ENCODE results near the gene FCN1. TPM values are rescaled to one million over a fixed set of nuclear protein-coding genes. Genes with fewer than 3 reads are reported as not detected.

The FCN1 gene
- total RNA-seq, 2 donors from 2014 or later = 12.4 to 27.8 TPM

DNA sequence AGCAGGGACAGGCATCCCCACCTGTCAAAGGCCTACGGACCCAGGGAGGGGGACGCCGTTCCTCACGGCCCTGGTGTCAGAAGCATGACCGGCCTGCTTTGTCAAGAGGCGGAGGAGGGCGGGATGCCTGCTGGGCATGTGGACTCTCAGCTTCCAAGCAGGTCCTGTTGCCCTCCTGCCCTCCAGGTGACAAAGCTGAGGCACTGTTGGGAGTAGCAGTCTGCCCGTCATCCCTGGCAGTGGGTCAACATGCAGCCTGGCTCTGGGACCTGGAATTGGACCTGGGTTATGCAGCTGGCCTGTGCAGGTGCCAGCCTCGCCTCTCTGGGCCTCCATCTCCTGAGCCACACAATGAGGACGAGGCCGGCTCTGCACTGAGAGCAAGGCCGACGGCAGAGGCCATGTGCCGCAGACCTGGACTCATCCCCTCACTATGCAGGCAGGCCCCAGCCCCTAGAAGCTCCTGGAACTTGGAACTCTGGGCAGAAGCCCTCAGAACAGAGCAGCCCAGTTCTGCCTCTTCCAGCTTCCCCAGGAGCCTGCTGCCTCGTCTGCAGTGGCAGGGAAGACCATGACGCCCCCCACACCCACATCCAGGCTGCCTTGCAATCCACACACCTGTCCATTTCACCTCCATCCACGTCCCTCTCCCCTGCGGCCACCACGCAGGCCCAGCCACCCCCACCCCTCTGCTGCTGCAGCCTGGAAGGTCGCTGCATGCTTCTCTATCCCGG is 20.8 kb upstream of the FCN1 start:
- no peak overlapping the region for H3K27ac Mint-ChIP-seq
- H3K36me3 Mint-ChIP-seq (ENCODE audit: low read depth) = no peaks in the 10 kb centered on the region
- peaks cover 27% of the 10 kb centered on the region for H3K27me3 Mint-ChIP-seq
- no peaks in the 10 kb centered on the region for H3K9me3 ChIP-seq (ENCODE audit: control insufficient read depth, low read length, poor library complexity, severe bottlenecking)
- DNase-seq (no peak), ATAC-seq (no peak)
- no peaks in the 10 kb centered on the region for H3K4me1 Mint-ChIP-seq
- no peak overlapping the region for H3K4me3 Mint-ChIP-seq

DNA sequence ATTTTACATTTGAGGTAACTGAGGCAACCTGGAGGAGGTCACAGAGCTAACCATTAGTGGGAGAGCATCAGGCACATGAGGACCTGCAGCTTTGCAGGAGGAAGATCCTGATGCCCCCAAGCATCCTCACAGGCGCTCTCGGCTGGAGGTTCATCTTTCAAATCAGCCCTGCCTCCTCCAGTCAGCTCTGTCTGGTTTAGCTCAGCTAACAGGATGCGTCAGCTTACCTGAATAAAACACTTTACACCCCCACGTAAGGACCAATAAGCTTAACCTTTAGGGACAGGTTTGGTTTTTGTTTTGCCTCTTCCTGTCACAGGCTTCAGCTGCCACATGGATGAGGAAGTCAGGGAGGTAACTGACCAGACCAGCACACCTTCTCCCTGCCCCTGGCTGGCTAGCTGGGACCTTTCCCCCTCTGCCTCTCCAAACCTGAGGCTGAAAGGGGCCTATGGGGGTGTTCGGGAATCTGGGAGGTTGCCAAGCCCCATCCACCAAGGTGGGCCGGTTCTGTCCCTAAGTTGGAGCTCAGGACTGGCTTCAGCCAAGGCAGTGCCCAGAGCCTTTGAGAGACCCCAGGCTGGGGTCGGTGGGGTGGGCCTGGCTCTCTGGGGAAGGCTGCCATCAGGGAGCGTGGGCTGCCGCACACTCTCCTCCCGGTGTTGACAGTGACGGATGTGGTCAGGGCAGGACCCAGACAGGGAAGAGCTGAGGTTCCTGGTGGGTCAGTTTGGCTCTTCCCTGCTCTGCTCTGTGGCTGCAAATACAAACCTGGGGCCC is 20.0 kb upstream of the FCN1 start:
- Mint-ChIP-seq H3K27me3 (peaks cover 28% of the 10 kb centered on the region), H3K4me3 (no peak overlapping the region), H3K36me3 (ENCODE audit: low read depth) (no peaks in the 10 kb centered on the region), H3K27ac (no peak overlapping the region), H3K4me1 (no peaks in the 10 kb centered on the region)
- ATAC-seq (no peak), DNase-seq (no peak)
- H3K9me3 ChIP-seq (ENCODE audit: control insufficient read depth, low read length, poor library complexity, severe bottlenecking) = no peaks in the 10 kb centered on the region

DNA sequence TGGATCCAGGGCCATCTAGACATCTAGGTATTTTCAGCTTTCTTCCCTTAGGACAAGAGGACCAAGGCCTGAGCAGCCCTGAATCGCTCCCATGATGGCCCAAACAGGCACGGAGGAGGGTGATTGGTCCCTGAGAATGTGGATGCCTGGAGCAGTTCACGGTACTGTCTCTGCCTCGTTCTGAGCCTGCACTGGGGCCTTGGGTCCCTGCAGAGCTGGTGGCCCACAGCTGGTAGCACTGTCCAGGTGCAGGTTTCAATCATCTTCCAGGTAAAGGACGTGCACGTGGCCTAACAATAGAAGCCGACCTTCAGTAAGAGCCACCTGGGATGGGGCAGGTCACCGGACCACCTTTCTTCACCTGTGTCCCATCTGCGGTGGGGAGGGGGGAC is 19.4 kb upstream of the FCN1 start:
- Mint-ChIP-seq H3K36me3 (ENCODE audit: low read depth) (no peaks in the 10 kb centered on the region), H3K4me3 (no peak overlapping the region), H3K27ac (no peak overlapping the region), H3K4me1 (no peaks in the 10 kb centered on the region), H3K27me3 (peaks cover 34% of the 10 kb centered on the region)
- ATAC-seq (no peak), DNase-seq (no peak)
- no peaks in the 10 kb centered on the region for H3K9me3 ChIP-seq (ENCODE audit: control insufficient read depth, low read length, poor library complexity, severe bottlenecking)

DNA sequence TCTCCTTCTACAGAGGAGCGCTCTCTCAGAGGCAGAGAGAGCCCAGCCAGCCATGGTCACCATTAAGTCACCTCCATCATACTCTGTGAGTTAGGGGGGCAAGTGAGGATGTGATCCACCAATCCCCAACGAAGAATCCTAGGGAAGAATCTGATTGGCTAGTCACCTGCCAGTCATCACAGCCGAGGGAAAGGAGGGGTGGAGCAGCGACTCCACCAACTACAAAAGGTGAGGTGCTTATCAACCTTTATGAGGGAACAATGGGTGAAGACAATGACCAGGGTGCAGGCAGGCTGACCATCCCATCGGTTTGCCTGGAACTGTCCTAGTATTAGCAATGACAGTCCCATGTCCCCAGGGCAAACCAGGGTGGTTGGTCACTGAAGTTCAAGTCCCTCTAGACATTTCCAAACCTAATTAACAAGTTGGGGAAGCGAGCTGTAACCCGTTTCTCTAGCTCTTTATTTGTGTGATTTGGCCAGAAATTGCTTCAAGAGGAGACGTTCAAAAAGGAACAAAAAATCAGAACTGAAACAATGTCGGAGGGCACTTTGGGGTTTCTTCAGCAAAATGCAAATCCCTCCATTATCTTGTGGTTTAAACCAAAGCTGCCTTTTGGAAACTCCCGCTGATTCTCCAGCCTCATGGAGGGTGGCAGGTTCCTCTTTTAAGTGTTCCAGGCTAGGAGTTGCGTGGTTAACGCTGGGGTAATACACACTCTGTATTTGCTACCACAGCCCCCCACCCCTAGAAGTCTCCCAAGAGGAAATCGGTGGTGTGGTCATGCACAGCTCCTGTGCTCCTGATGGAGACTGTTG is 18.8 kb upstream of the FCN1 start:
- no peaks in the 10 kb centered on the region for H3K4me1 Mint-ChIP-seq
- ATAC-seq (peak; percentile 50), DNase-seq (no peak)
- H3K9me3 ChIP-seq (ENCODE audit: control insufficient read depth, low read length, poor library complexity, severe bottlenecking) = no peaks in the 10 kb centered on the region
- peaks cover 40% of the 10 kb centered on the region for H3K27me3 Mint-ChIP-seq
- peaks cover 2% of the 10 kb centered on the region for H3K36me3 Mint-ChIP-seq (ENCODE audit: low read depth)
- H3K27ac Mint-ChIP-seq = no peak overlapping the region
- no peak overlapping the region for H3K4me3 Mint-ChIP-seq

DNA sequence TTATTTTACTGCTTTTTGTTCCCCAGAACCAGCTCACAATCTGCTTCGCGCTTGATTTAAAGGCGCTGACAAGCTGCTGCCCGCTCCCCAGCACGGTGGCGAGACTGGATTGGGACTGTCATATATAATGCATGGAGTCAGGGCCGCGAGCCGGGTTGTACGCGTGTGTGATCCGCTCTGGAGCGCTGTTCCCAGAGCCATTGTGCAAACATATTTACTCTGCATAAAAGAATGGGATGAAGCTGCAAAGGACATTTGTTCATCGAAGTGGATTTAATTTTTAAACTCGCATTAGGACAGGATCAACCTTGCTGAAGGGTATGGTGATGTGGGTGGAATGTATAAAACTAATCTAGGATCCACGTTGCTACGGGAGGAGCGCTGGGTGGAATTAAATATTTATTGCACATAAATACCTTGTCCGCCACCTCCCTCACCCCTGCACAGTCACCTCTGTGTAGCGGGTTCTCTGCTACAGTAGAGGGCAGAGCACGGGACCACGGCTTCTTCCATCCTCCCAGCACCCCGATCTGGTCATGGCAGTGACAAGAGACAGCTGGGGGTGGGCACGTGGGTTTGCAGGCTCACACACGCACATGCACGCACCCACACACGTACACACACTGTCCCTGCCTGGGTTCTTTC is 18.1 kb upstream of the FCN1 start:
- no peak for ATAC-seq
- DNase-seq = no peak
- H3K4me1 Mint-ChIP-seq = no peaks in the 10 kb centered on the region
- H3K27me3 Mint-ChIP-seq = peaks cover 46% of the 10 kb centered on the region
- no peak overlapping the region for H3K27ac Mint-ChIP-seq
- no peak overlapping the region for H3K4me3 Mint-ChIP-seq
- H3K36me3 Mint-ChIP-seq (ENCODE audit: low read depth) = peaks cover 2% of the 10 kb centered on the region
- H3K9me3 ChIP-seq (ENCODE audit: control insufficient read depth, low read length, poor library complexity, severe bottlenecking) = no peaks in the 10 kb centered on the region

DNA sequence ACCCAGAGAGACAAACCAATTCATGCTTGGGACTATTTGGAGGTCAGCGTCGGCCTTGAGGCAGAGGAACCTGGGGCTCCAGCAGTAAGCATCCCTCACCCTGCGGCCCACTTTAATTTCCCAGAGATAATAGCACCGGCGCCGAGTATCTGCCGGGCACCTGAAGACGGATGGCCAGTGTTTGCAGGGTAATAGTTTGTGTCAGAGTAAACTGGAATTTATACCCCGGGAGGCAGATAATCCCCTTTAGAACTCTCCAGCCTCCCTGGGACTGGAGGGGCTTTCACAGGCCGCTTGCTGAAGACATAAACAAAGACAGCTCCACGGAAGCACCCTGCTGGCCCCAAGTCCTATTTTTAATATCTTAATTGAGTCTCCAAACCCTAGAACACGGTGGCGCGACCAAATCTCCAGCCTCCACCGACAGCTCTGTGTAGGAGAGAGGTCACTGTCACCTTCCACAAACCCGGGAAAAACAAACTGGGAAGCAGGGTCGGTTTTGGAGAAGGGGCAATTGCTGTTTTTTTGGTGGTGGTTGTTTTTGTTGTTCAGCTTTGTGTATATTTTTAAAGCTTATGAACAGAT is 17.4 kb upstream of the FCN1 start:
- Mint-ChIP-seq H3K36me3 (ENCODE audit: low read depth) (peaks cover 2% of the 10 kb centered on the region), H3K27me3 (peaks cover 40% of the 10 kb centered on the region), H3K27ac (no peak overlapping the region), H3K4me3 (no peak overlapping the region), H3K4me1 (no peaks in the 10 kb centered on the region)
- ATAC-seq (no peak), DNase-seq (no peak)
- H3K9me3 ChIP-seq (ENCODE audit: control insufficient read depth, low read length, poor library complexity, severe bottlenecking) = no peaks in the 10 kb centered on the region

DNA sequence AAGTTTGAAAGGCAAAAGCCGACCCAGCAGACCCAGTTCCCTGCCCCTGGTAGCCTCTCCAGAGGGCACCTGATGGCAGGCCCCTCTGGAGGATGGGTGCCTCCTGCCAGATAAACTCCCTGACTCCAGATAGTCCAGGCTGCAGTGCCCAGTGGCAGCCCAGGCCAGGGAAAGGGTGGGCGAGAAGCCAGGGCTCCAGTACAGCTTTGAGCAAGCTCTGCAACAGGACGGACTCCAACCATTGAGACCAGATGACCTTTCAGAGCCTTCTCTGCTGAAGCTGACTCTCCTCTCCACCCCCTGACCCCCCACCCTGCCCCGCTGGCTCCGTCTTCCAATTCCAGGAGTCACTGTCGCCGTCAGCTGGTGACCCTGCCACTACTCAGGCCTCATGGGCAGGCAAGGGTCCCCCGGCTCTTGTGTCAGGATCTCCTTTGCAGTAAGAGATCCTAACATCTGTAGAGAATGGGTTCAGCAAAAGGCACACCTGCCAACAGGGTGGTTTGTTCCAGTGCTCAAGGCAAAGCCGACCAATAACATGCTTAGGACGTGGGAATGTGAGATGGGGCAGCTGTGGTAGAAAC is 15.5 kb upstream of the FCN1 start:
- Mint-ChIP-seq H3K36me3 (ENCODE audit: low read depth) (peaks cover 2% of the 10 kb centered on the region), H3K27me3 (peaks cover 39% of the 10 kb centered on the region), H3K4me1 (no peaks in the 10 kb centered on the region), H3K27ac (no peak overlapping the region), H3K4me3 (no peak overlapping the region)
- no peak for DNase-seq
- no peak for ATAC-seq
- H3K9me3 ChIP-seq (ENCODE audit: control insufficient read depth, low read length, poor library complexity, severe bottlenecking) = no peaks in the 10 kb centered on the region

DNA sequence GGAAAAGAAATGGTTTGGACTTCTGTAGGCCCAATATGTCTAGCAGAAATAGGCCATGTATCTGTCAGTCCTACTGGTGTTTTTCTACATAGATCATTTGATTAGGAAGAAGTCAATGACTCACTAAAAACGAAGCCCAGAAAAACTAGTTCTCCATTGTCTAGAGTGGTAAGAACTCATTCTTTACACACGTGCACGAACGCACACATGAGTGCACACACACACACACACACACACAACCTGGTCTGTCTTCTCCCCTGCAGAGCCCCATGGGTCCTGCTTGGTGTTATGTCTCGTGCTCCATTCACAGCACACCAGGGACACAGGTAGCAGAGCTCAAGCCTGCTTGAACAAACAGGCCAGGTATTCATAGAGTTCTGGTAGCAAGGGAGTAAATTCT is 14.9 kb upstream of the FCN1 start:
- H3K27me3 Mint-ChIP-seq = peaks cover 39% of the 10 kb centered on the region
- DNase-seq (no peak), ATAC-seq (no peak)
- peaks cover 2% of the 10 kb centered on the region for H3K36me3 Mint-ChIP-seq (ENCODE audit: low read depth)
- H3K9me3 ChIP-seq (ENCODE audit: control insufficient read depth, low read length, poor library complexity, severe bottlenecking) = no peaks in the 10 kb centered on the region
- no peak overlapping the region for H3K27ac Mint-ChIP-seq
- H3K4me3 Mint-ChIP-seq = no peak overlapping the region
- no peaks in the 10 kb centered on the region for H3K4me1 Mint-ChIP-seq

DNA sequence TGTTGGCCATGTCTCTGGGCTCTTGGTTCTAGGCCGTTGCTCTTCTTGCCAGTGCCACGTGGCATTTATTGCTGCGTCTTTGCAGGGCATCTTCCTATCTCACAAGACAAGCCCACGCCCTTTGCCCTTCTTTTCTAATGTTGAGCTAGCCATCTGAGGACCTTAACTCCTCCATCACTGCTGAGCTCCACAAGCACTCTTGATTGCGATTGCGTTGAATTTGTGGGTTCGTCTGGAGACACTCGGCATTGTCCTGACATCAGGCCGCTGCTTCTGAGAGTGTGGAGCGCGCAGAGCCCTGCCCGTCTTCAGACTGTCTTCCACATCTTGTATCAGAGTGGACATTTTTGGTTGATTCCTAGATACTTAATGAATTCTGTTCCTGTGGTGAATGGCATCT is 14.5 kb upstream of the FCN1 start:
- no peak for DNase-seq
- Mint-ChIP-seq H3K36me3 (ENCODE audit: low read depth) (peaks cover 2% of the 10 kb centered on the region), H3K4me3 (no peak overlapping the region), H3K27me3 (peaks cover 39% of the 10 kb centered on the region), H3K4me1 (no peaks in the 10 kb centered on the region), H3K27ac (no peak overlapping the region)
- H3K9me3 ChIP-seq (ENCODE audit: control insufficient read depth, low read length, poor library complexity, severe bottlenecking) = no peaks in the 10 kb centered on the region
- ATAC-seq = no peak

DNA sequence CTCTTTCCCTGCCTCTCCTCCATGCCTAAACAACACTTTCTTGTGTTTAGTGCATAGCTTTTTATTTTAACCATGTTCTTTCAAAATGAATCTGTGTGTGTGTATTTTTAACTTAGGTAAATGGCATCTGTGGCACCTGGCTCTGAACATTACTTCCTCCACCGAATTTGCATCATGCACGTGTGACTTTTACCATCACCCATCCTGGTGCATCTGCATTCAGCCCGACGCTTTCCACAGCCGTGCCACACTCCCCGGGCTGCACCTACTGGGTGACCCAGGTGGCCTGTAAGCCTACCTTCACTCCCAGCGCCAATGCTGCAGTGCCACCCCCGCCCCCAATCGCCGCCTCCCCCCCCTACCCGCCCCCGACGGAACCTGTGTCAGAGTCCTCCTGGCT is 12.7 kb upstream of the FCN1 start:
- no peaks in the 10 kb centered on the region for H3K9me3 ChIP-seq (ENCODE audit: control insufficient read depth, low read length, poor library complexity, severe bottlenecking)
- H3K27ac Mint-ChIP-seq = no peak overlapping the region
- H3K4me3 Mint-ChIP-seq = no peak overlapping the region
- peaks cover 2% of the 10 kb centered on the region for H3K36me3 Mint-ChIP-seq (ENCODE audit: low read depth)
- peaks cover 38% of the 10 kb centered on the region for H3K27me3 Mint-ChIP-seq
- no peak for ATAC-seq
- DNase-seq = no peak
- H3K4me1 Mint-ChIP-seq = no peaks in the 10 kb centered on the region

DNA sequence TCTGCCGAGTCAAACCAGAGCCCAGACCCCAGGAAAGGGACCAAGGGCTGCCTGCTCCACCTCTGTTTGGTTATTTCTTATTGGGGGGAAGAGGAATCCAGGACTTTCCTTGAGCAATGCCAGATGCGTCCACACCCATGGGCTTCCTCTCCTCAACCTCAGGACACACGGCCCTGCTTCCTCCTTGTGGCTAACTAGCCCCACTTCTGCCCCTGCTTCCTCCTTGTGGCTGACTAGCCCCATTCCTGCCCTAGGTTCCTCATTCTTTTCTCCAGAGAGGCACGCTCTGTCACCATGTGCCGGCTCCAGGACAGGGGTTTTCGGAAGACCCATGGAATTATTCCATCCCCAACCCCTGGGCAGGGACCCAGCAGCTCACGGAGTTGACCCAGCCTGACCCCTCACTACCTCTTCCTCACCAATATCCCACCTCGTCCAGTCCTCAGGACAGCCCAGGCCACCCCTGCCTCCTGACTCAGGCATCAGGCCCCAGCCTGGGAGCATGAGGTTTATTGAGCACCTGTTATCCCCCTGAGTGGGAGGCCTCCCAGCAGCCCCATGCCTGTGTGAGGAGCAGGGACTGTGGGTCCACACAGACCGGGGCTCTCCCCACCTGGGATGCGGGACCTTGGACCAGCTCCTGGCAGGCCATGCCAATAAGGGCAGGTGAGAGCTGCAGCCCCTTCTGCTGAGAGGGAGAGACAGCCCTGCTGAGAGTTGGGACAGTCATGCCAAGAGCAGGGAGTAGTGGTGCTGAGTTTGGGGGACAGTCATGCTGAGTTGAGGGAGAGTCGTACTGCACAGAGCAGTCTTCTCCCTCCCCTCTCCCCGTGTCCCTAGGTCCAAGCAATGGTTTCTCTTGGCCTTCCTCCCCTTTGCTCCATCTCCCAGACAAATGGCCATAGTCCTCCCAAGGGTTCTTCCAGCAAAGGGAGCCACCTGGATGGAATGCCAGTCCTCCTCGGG is 11.8 kb upstream of the FCN1 start:
- Mint-ChIP-seq H3K4me1 (no peaks in the 10 kb centered on the region), H3K27me3 (peaks cover 33% of the 10 kb centered on the region), H3K27ac (no peak overlapping the region), H3K4me3 (peak overlapping the region; percentile 49), H3K36me3 (ENCODE audit: low read depth) (peaks cover 2% of the 10 kb centered on the region)
- no peaks in the 10 kb centered on the region for H3K9me3 ChIP-seq (ENCODE audit: control insufficient read depth, low read length, poor library complexity, severe bottlenecking)
- peak; percentile 32 for ATAC-seq
- no peak for DNase-seq
